SK-N-SH treated with all-trans-retinoic acid at 6 μM for 48 hours (cell line): Measurements from ENCODE around the gene LRMDA.

ENCODE experiments used
- ATAC-seq: fragments of 200-7000 bp; cut with Tn5 transposase; 3 replicates; pipeline ENCODE4 v1.9.1; 2020; ENCODE audit warnings: mild to moderate bottlenecking, moderate library complexity
- ARNTL ChIP-seq: fragments of 450-650 bp; formaldehyde crosslinking; IDR thresholded peaks from 2 replicates; pipeline ENCODE4 v1.5.0; 2020; ENCODE audit warnings: low read depth, mild to moderate bottlenecking, moderate library complexity, borderline replicate concordance
- BACH2 ChIP-seq: fragments of 250-450 bp; sonication (Bioruptor Pico); IDR thresholded peaks from 2 replicates; pipeline ENCODE4 v1.9.0; 2021; ENCODE audit warnings: mild to moderate bottlenecking, borderline replicate concordance
- CREB5 ChIP-seq: fragments of 250-450 bp; sonication (Bioruptor Pico); IDR thresholded peaks from 2 replicates; pipeline ENCODE4 v1.5.1; 2020; ENCODE audit warnings: low read depth, mild to moderate bottlenecking, moderate library complexity
- CSDC2 ChIP-seq: fragments of 250-450 bp; sonication (Bioruptor Pico); IDR thresholded peaks from 2 replicates; pipeline ENCODE4 v1.5.0; 2020; ENCODE audit warnings: mild to moderate bottlenecking, moderate library complexity
- ESRRG ChIP-seq: fragments of 250-450 bp; sonication (Bioruptor Pico); IDR thresholded peaks from 2 replicates; pipeline ENCODE4 v1.6.1; 2021; ENCODE audit warnings: mild to moderate bottlenecking
- GLIS3 ChIP-seq: fragments of 250-450 bp; sonication (Bioruptor Pico); IDR thresholded peaks from 2 replicates; pipeline ENCODE4 v1.5.0; 2020; ENCODE audit warnings: mild to moderate bottlenecking, moderate library complexity
- ISL1 ChIP-seq: fragments of 250-450 bp; sonication (Bioruptor Pico); IDR thresholded peaks from 2 replicates; pipeline ENCODE4 v2.1.2; 2022; ENCODE audit warnings: mild to moderate bottlenecking, moderate library complexity
- OSR1 ChIP-seq: fragments of 250-450 bp; sonication (Bioruptor Pico); IDR thresholded peaks from 2 replicates; pipeline ENCODE4 v1.8.0; 2022; ENCODE audit warnings: moderate library complexity, mild to moderate bottlenecking, inconsistent platforms
- PPARA ChIP-seq: fragments of 250-450 bp; sonication (Bioruptor Pico); IDR thresholded peaks from 2 replicates; pipeline ENCODE4 v1.5.0; 2020; ENCODE audit warnings: mild to moderate bottlenecking, borderline replicate concordance
- RARB ChIP-seq: fragments of 250-450 bp; sonication (Bioruptor Pico); IDR thresholded peaks from 2 replicates; pipeline ENCODE4 v1.8.0; 2021; ENCODE audit warnings: mild to moderate bottlenecking, moderate library complexity
- SNAI2 ChIP-seq: fragments of 250-450 bp; sonication (Bioruptor Pico); IDR thresholded peaks from 2 replicates; pipeline ENCODE4 v1.5.0; 2020; ENCODE audit warnings: mild to moderate bottlenecking, moderate library complexity
- TCF4 ChIP-seq: fragments of 250-450 bp; sonication (Bioruptor Pico); IDR thresholded peaks from 2 replicates; pipeline ENCODE4 v1.8.0; 2021; ENCODE audit warnings: mild to moderate bottlenecking, moderate library complexity, borderline replicate concordance
- TOX ChIP-seq: fragments of 250-450 bp; sonication (Bioruptor Pico); IDR thresholded peaks from 2 replicates; pipeline ENCODE4 v1.8.0; 2021; ENCODE audit warnings: mild to moderate bottlenecking, moderate library complexity, borderline replicate concordance
- TSHZ2 ChIP-seq: fragments of 250-450 bp; sonication (Bioruptor Pico); IDR thresholded peaks from 2 replicates; pipeline ENCODE4 v1.5.0; 2020; ENCODE audit warnings: mild to moderate bottlenecking, moderate library complexity
- ZC3H10 ChIP-seq: fragments of 250-450 bp; sonication (Bioruptor Pico); IDR thresholded peaks from 2 replicates; pipeline ENCODE4 v1.5.1; 2021; ENCODE audit warnings: mild to moderate bottlenecking, moderate library complexity
- ZFP30 ChIP-seq: fragments of 450-650 bp; formaldehyde crosslinking; IDR thresholded peaks from 2 replicates; pipeline ENCODE4 v1.5.0; 2022; ENCODE audit warnings: mild to moderate bottlenecking, moderate library complexity
- ZNF8 ChIP-seq: fragments of 450-650 bp; formaldehyde crosslinking; IDR thresholded peaks from 2 replicates; pipeline ENCODE4 v1.5.0; 2020; ENCODE audit warnings: mild to moderate bottlenecking, moderate library complexity
- TF ChIP-seq, protein P1 (sequence below): fragments of 250-450 bp; sonication (Bioruptor Pico); IDR thresholded peaks from 2 replicates; pipeline ENCODE4 v1.5.1; 2021; ENCODE audit warnings: mild to moderate bottlenecking, moderate library complexity
- TF ChIP-seq, protein P2 (sequence below): fragments of 250-450 bp; sonication (Bioruptor Pico); IDR thresholded peaks from 2 replicates; pipeline ENCODE4 v1.8.0; 2020; ENCODE audit warnings: mild to moderate bottlenecking, moderate library complexity, borderline replicate concordance
- TF ChIP-seq, protein P3 (sequence below): fragments of 250-450 bp; sonication (Bioruptor Pico); IDR thresholded peaks from 2 replicates; pipeline ENCODE4 v1.8.0; 2021; ENCODE audit warnings: low read depth, mild to moderate bottlenecking, moderate library complexity, borderline replicate concordance

The LRMDA gene

GRCh38 chr10:76116523-76116922, 685.1 kb downstream of the LRMDA start:
- no peak for ATAC-seq
- no peak for TF ChIP-seq TCF4 (CRISPR knock-in tag)
- TF ChIP-seq BACH2 (CRISPR knock-in tag), result no peak
- no peak for TF ChIP-seq TSHZ2 (CRISPR knock-in tag)
- TF ChIP-seq ZC3H10 (CRISPR knock-in tag), result no peak
- TF ChIP-seq SNAI2 (CRISPR knock-in tag), result no peak
- TF ChIP-seq ARNTL, result no peak
- TF ChIP-seq, protein P1, sequence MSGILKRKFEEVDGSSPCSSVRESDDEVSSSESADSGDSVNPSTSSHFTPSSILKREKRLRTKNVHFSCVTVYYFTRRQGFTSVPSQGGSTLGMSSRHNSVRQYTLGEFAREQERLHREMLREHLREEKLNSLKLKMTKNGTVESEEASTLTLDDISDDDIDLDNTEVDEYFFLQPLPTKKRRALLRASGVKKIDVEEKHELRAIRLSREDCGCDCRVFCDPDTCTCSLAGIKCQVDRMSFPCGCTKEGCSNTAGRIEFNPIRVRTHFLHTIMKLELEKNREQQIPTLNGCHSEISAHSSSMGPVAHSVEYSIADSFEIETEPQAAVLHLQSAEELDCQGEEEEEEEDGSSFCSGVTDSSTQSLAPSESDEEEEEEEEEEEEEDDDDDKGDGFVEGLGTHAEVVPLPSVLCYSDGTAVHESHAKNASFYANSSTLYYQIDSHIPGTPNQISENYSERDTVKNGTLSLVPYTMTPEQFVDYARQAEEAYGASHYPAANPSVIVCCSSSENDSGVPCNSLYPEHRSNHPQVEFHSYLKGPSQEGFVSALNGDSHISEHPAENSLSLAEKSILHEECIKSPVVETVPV, result no peak
- TF ChIP-seq ZFP30 (CRISPR knock-in tag), result no peak
- TF ChIP-seq ESRRG (CRISPR knock-in tag), result no peak
- TF ChIP-seq ZNF8 (CRISPR knock-in tag), result no peak
- no peak for TF ChIP-seq ISL1 (CRISPR knock-in tag)
- no peak for TF ChIP-seq PPARA (CRISPR knock-in tag)
- TF ChIP-seq CREB5 (CRISPR knock-in tag), result no peak
- TF ChIP-seq GLIS3 (CRISPR knock-in tag), result no peak

GRCh38 chr10:76117949-76118348, 686.5 kb downstream of the LRMDA start:
- peak; percentile 32 for ATAC-seq

More at GRCh38 chr10:76117949-76118348, 686.5 kb downstream of the LRMDA start:
- TF ChIP-seq RARB (CRISPR knock-in tag) (no peak), ZNF8 (CRISPR knock-in tag) (no peak), TOX (CRISPR knock-in tag) (no peak), ZFP30 (CRISPR knock-in tag) (no peak), ARNTL (no peak), TCF4 (CRISPR knock-in tag) (no peak), ESRRG (CRISPR knock-in tag) (no peak), OSR1 (CRISPR knock-in tag) (no peak), CSDC2 (no peak), TSHZ2 (CRISPR knock-in tag) (no peak), GLIS3 (CRISPR knock-in tag) (no peak)
- TF ChIP-seq, protein P2, sequence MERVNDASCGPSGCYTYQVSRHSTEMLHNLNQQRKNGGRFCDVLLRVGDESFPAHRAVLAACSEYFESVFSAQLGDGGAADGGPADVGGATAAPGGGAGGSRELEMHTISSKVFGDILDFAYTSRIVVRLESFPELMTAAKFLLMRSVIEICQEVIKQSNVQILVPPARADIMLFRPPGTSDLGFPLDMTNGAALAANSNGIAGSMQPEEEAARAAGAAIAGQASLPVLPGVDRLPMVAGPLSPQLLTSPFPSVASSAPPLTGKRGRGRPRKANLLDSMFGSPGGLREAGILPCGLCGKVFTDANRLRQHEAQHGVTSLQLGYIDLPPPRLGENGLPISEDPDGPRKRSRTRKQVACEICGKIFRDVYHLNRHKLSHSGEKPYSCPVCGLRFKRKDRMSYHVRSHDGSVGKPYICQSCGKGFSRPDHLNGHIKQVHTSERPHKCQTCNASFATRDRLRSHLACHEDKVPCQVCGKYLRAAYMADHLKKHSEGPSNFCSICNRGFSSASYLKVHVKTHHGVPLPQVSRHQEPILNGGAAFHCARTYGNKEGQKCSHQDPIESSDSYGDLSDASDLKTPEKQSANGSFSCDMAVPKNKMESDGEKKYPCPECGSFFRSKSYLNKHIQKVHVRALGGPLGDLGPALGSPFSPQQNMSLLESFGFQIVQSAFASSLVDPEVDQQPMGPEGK, result no peak
- TF ChIP-seq, protein P3, sequence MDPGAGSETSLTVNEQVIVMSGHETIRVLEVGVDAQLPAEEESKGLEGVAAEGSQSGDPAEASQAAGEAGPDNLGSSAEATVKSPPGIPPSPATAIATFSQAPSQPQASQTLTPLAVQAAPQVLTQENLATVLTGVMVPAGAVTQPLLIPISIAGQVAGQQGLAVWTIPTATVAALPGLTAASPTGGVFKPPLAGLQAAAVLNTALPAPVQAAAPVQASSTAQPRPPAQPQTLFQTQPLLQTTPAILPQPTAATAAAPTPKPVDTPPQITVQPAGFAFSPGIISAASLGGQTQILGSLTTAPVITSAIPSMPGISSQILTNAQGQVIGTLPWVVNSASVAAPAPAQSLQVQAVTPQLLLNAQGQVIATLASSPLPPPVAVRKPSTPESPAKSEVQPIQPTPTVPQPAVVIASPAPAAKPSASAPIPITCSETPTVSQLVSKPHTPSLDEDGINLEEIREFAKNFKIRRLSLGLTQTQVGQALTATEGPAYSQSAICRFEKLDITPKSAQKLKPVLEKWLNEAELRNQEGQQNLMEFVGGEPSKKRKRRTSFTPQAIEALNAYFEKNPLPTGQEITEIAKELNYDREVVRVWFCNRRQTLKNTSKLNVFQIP, result no peak
- TF ChIP-seq, all 23 proteins: peak for 0
